HEK293 (cell line): ENCODE data around the gene RGMA.

Source experiments
- CTCF ChIA-PET: fragments of 350-600 bp; formaldehyde crosslinking; extraction: SDS; loops from one replicate; lab custom pipeline; 2021; ENCODE audit warnings: antibody characterized with exemption; lab: Yijun Ruan, JAX
- POLR2A ChIA-PET: fragments of 300-600 bp; formaldehyde crosslinking; extraction: SDS; loops from one replicate; lab custom pipeline; 2020; ENCODE audit warnings: antibody characterized with exemption, inconsistent platforms; lab: Yijun Ruan, JAX
- H3K27ac ChIP-seq: fragments of 200-500 bp; sonication (Bioruptor generic); 2 replicates; pipeline ENCODE4 v1.5.1; 2014; ENCODE audit warnings: low read depth, low read length, control low read depth, inconsistent platforms; ENCODE audit errors: extremely low read depth
- H3K36me3 ChIP-seq, 2 experiments: fragments of 200-500 bp in 1 of 2; sonication (Bioruptor generic) in 1 of 2; 1 replicate in 1 of 2; 2 replicates in 1 of 2; pipeline ENCODE4 v1.5.1; 2014 to 2017; ENCODE audit warnings: inconsistent platforms in 2 of 2, low read length in 2 of 2; ENCODE audit not compliant: control insufficient read depth in 2 of 2, insufficient read depth in 1 of 2
- H3K4me1 ChIP-seq: fragments of 200-500 bp; sonication (Bioruptor generic); 2 replicates; pipeline ENCODE4 v1.5.1; 2014; ENCODE audit warnings: mild to moderate bottlenecking, low read length, inconsistent platforms; ENCODE audit not compliant: control insufficient read depth, insufficient read depth
- H3K4me3 ChIP-seq: 2 replicates; pipeline ENCODE4 v1.5.1; 2011; ENCODE audit warnings: low read depth, mild to moderate bottlenecking, control low read depth, low read length, moderate library complexity
- H3K9me3 ChIP-seq: fragments of 200-500 bp; sonication (Bioruptor generic); 2 replicates; pipeline ENCODE4 v1.5.1; 2014; ENCODE audit warnings: low read depth, low read length, inconsistent platforms; ENCODE audit not compliant: control insufficient read depth, insufficient read depth
- FEZF1 ChIP-seq: fragments of 450-650 bp; formaldehyde crosslinking; IDR thresholded peaks from 2 replicates; pipeline ENCODE4 v1.5.1; 2016; ENCODE audit warnings: missing biosample characterization, missing genetic modification characterization
- KLF7 ChIP-seq: fragments of 450-650 bp; formaldehyde crosslinking; IDR thresholded peaks from 2 replicates; pipeline ENCODE4 v1.5.1; 2016; ENCODE audit warnings: missing biosample characterization, missing genetic modification characterization, borderline replicate concordance
- REPIN1 ChIP-seq: fragments of 450-650 bp; formaldehyde crosslinking; IDR thresholded peaks from 2 replicates; pipeline ENCODE4 v1.5.1; 2017; ENCODE audit warnings: missing biosample characterization, missing genetic modification characterization, low read depth
- YY1 ChIP-seq: fragments of 450-650 bp; formaldehyde crosslinking; IDR thresholded peaks from 2 replicates; pipeline ENCODE4 v1.5.1; 2018; ENCODE audit warnings: missing biosample characterization, missing genetic modification characterization
- ZBTB1 ChIP-seq: fragments of 450-650 bp; formaldehyde crosslinking; IDR thresholded peaks from 2 replicates; pipeline ENCODE4 v1.5.1; 2016; ENCODE audit warnings: missing biosample characterization, missing genetic modification characterization
- ZBTB44 ChIP-seq: fragments of 450-650 bp; IDR thresholded peaks from 2 replicates; pipeline ENCODE4 v1.5.1; 2018; ENCODE audit warnings: missing biosample characterization, mild to moderate bottlenecking, missing genetic modification characterization
- ZFHX2 ChIP-seq: fragments of 450-650 bp; formaldehyde crosslinking; conservative IDR thresholded peaks from 2 replicates; pipeline ENCODE4 v1.5.1; 2016; ENCODE audit warnings: missing biosample characterization, missing genetic modification characterization
- ZFP69B ChIP-seq: fragments of 450-650 bp; formaldehyde crosslinking; IDR thresholded peaks from 2 replicates; pipeline ENCODE4 v1.5.1; 2016; ENCODE audit warnings: missing biosample characterization, missing genetic modification characterization
- ZIC2 ChIP-seq: fragments of 450-650 bp; formaldehyde crosslinking; IDR thresholded peaks from 2 replicates; pipeline ENCODE4 v1.5.1; 2016; ENCODE audit warnings: missing biosample characterization, missing genetic modification characterization
- ZNF138 ChIP-seq: fragments of 450-650 bp; formaldehyde crosslinking; IDR thresholded peaks from 2 replicates; pipeline ENCODE4 v1.5.1; 2016; ENCODE audit warnings: missing biosample characterization, missing genetic modification characterization, borderline replicate concordance
- ZNF155 ChIP-seq: fragments of 450-650 bp; formaldehyde crosslinking; IDR thresholded peaks from 2 replicates; pipeline ENCODE4 v1.5.1; 2016; ENCODE audit warnings: missing biosample characterization, missing genetic modification characterization
- ZNF214 ChIP-seq: fragments of 450-650 bp; formaldehyde crosslinking; IDR thresholded peaks from 2 replicates; pipeline ENCODE4 v1.5.1; 2017; ENCODE audit warnings: missing biosample characterization, mild to moderate bottlenecking, missing genetic modification characterization, borderline replicate concordance
- ZNF221 ChIP-seq: fragments of 450-650 bp; formaldehyde crosslinking; IDR thresholded peaks from 2 replicates; pipeline ENCODE4 v1.5.1; 2017; ENCODE audit warnings: missing biosample characterization, missing genetic modification characterization, borderline replicate concordance
- ZNF341 ChIP-seq: fragments of 450-650 bp; formaldehyde crosslinking; IDR thresholded peaks from 2 replicates; pipeline ENCODE4; 2016; ENCODE audit warnings: low read depth, missing biosample characterization, missing genetic modification characterization
- ZNF398 ChIP-seq: fragments of 450-650 bp; formaldehyde crosslinking; IDR thresholded peaks from 2 replicates; pipeline ENCODE4 v1.5.1; 2017; ENCODE audit warnings: missing biosample characterization, missing genetic modification characterization
- ZNF513 ChIP-seq: fragments of 450-650 bp; IDR thresholded peaks from 2 replicates; pipeline ENCODE4 v1.5.1; 2018; ENCODE audit warnings: missing biosample characterization, missing genetic modification characterization
- ZNF555 ChIP-seq: fragments of 450-650 bp; formaldehyde crosslinking; conservative IDR thresholded peaks from 2 replicates; pipeline ENCODE4 v1.5.1; 2017; ENCODE audit warnings: missing biosample characterization, mild to moderate bottlenecking, missing genetic modification characterization, inconsistent platforms
- ZNF580 ChIP-seq: fragments of 450-650 bp; formaldehyde crosslinking; IDR thresholded peaks from 2 replicates; pipeline ENCODE4 v1.5.1; 2016; ENCODE audit warnings: missing biosample characterization, missing genetic modification characterization
- ZNF660 ChIP-seq: fragments of 450-650 bp; IDR thresholded peaks from 2 replicates; pipeline ENCODE4 v1.5.1; 2018; ENCODE audit warnings: missing biosample characterization, mild to moderate bottlenecking, missing genetic modification characterization
- ZNF692 ChIP-seq: fragments of 450-650 bp; formaldehyde crosslinking; IDR thresholded peaks from 2 replicates; pipeline ENCODE4 v1.5.1; 2016; ENCODE audit warnings: missing biosample characterization, missing genetic modification characterization
- ZNF707 ChIP-seq: fragments of 450-650 bp; formaldehyde crosslinking; IDR thresholded peaks from 2 replicates; pipeline ENCODE4 v1.5.1; 2016; ENCODE audit warnings: missing biosample characterization, missing genetic modification characterization
- ZNF747 ChIP-seq: fragments of 450-650 bp; formaldehyde crosslinking; IDR thresholded peaks from 2 replicates; pipeline ENCODE4 v1.5.1; 2016; ENCODE audit warnings: missing biosample characterization, missing genetic modification characterization

Gene RGMA

GRCh38 chr15:93030430-93031102 is 58.4 kb downstream of the RGMA start (continued):
- no peak for TF ChIP-seq ZNF398
- no peak for TF ChIP-seq REPIN1 (tag by site-specific recombination)
- no peak for TF ChIP-seq ZFHX2 (tag by site-specific recombination)
- no peak for TF ChIP-seq FEZF1
- no peak for TF ChIP-seq ZNF660
- no peak for TF ChIP-seq ZNF555
- TF ChIP-seq KLF7, result no peak
- no peak for TF ChIP-seq ZNF221 (tag by site-specific recombination)
- TF ChIP-seq ZNF341 (tag by site-specific recombination), result peak; percentile 66
- no peak for TF ChIP-seq ZBTB1 (tag by site-specific recombination)
- no peak for TF ChIP-seq ZNF692 (tag by site-specific recombination)
- no peak for TF ChIP-seq ZNF214 (tag by site-specific recombination)
- TF ChIP-seq ZNF155 (tag by site-specific recombination), result no peak
- no peak for TF ChIP-seq ZNF513 (tag by site-specific recombination)
- no peak for TF ChIP-seq ZNF707 (tag by site-specific recombination)
- TF ChIP-seq ZFP69B, result no peak
- TF ChIP-seq ZNF138 (tag by site-specific recombination), result no peak
- TF ChIP-seq, all 188 proteins: peak for 12

- H3K4me1 ChIP-seq, result no peaks in the 10 kb centered on the region
- TF ChIP-seq YY1 (tag by site-specific recombination), result no peak
- TF ChIP-seq ZBTB44 (tag by site-specific recombination), result no peak
- no peak for TF ChIP-seq ZNF747 (tag by site-specific recombination)
- TF ChIP-seq ZIC2 (tag by site-specific recombination), result peak; percentile 75
- no peak for TF ChIP-seq ZNF580 (tag by site-specific recombination)
- TF ChIP-seq, all 188 proteins: peak for 1
- Histone ChIP-seq H3K4me3 (no peak overlapping the region), H3K36me3 (peaks cover 10 to 27% of the 10 kb centered on the region in 2 experiments), H3K9me3 (no peaks in the 10 kb centered on the region), H3K27ac (no peak overlapping the region)
- POLR2A ChIA-PET, result interaction anchor here (0.6 to 1.5 kb wide), 3 partner anchors 58 to 1090 kb away, joined by 3 to 4 read pairs (median 3); no protein-coding TSS in a partner anchor
- CTCF ChIA-PET, result interaction anchor here (0.5 to 8.4 kb wide), 55 partner anchors 9 to 1304 kb away, joined by 3 to 147 read pairs (median 3); no protein-coding TSS in a partner anchor
These were observed 59.1 kb downstream of the RGMA start for GRCh38 chr15:93029836-93030429.
